ENCODE results near the gene TNFAIP8L3. TPM values are rescaled to one million over a fixed set of nuclear protein-coding genes. Genes with fewer than 3 reads are reported as not detected.

TNFAIP8L3 gene
- total and polyA plus RNA-seq, 2 of the 4 experiments (the other 2 are of a cell fraction), result 0.29 to 0.90 TPM

DNA sequence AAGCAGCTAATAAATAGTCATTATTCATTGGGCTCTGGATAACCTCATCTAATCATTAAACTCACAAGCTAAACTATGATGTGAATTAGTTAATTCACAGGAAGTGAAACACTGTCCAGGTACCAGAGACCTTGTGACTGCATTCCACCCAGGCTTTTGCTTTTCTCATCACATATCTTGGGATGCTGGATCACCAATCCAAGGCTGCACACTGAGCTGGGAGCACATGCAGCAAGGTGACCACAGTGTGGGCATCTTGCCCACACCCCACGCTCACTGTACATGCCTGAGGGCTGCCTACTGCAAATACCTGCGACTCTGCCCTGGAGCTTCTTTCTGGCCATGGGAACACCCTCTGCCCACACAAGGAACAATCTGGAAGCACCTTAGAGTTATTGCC lies 40.6 kb upstream of the TNFAIP8L3 start:
- Histone ChIP-seq H3K23ac (ENCODE audit: low read depth, low read length) (no peak overlapping the region), H3K27me3 (ENCODE audit: control insufficient read depth, insufficient read depth, low read length) (peaks cover 4% of the 10 kb centered on the region; the same call in 1 of the 2 replicates), H3K27ac (ENCODE audit: insufficient read depth, low read length) (no peak overlapping the region), H2BK120ac (ENCODE audit: low read depth, low read length) (no peak overlapping the region), H2AFZ (replicated peaks; ENCODE audit: low read length, poor library complexity) (no peak overlapping the region), H4K20me1 (ENCODE audit: insufficient read depth, low read length) (peaks cover 4% of the 10 kb centered on the region; the same call in 1 of the 2 replicates), H2BK20ac (ENCODE audit: low read depth, low read length) (no peak overlapping the region), H3K79me1 (ENCODE audit: low read depth in 1 of 2, low read length in 2 of 2) (no peaks in the 10 kb centered on the region), H2AK5ac (ENCODE audit: low read depth, low read length) (peak overlapping the region; percentile 8; the same call in 1 of the 2 replicates), H2BK5ac (ENCODE audit: low read depth, low read length, poor library complexity, severe bottlenecking) (no peak overlapping the region), H3K56ac (ENCODE audit: extremely low read depth, insufficient read depth, low read length) (no peak overlapping the region), H4K8ac (ENCODE audit: low read depth in 2 of 2, low read length in 2 of 2) (no peak overlapping the region), H3K14ac (replicated peaks; ENCODE audit: low read depth, low read length) (no peak overlapping the region), H3K4me3 (ENCODE audit: insufficient read depth, low read depth, low read length) (no peak overlapping the region), H2BK15ac (ENCODE audit: low read depth, low read length) (no peak overlapping the region), H3K4me2 (ENCODE audit: low read depth, low read length) (no peak overlapping the region), H3K36me3 (ENCODE audit: control insufficient read depth, insufficient read depth, low read length) (no peaks in the 10 kb centered on the region), H3K9ac (ENCODE audit: low read depth, low read length) (no peak overlapping the region), H3K9me1 (ENCODE audit: insufficient read depth, low read length) (peaks cover 10% of the 10 kb centered on the region), H4K5ac (ENCODE audit: low read depth, low read length) (no peak overlapping the region), H3K4ac (ENCODE audit: low read depth, low read length) (no peak overlapping the region), H3K4me1 (ENCODE audit: control insufficient read depth, insufficient read depth, low read length) (peaks cover 6% of the 10 kb centered on the region), H4K91ac (ENCODE audit: insufficient read depth, low read depth, low read length) (no peak overlapping the region), H3K9me3 (ENCODE audit: control insufficient read depth, insufficient read depth, low read length) (no peaks in the 10 kb centered on the region; the same call in 1 of the 2 replicates), H2AK9ac (replicated peaks; ENCODE audit: low read depth, low read length, poor library complexity) (no peak overlapping the region), H3K18ac (ENCODE audit: low read depth, low read length) (no peak overlapping the region)
- no TSS peak for BruUV-seq (replicated peaks)
- WGBS, 2 experiments (ENCODE audit: extremely low coverage in 2 of 2, insufficient read length in 1 of 2), result 100% methylated on average over 2 of the region's 2 CpGs; no CpG with 5 or more reads in 1 of the 2 experiments
- in situ Hi-C loops (cut with MboI; ENCODE audit: low sequenced_read_pairs), result no loop called here
- TF ChIP-seq, protein P1, sequence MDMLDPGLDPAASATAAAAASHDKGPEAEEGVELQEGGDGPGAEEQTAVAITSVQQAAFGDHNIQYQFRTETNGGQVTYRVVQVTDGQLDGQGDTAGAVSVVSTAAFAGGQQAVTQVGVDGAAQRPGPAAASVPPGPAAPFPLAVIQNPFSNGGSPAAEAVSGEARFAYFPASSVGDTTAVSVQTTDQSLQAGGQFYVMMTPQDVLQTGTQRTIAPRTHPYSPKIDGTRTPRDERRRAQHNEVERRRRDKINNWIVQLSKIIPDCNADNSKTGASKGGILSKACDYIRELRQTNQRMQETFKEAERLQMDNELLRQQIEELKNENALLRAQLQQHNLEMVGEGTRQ (IDR thresholded peaks at IDR 0.05; ENCODE audit: low read depth, low read length), result no peak
- DNase-seq, result no peak
- no peak for ATAC-seq (ENCODE audit: low read depth)
- POLR2A ChIA-PET (ENCODE audit: unreplicated experiment), result no interaction called here
- intact Hi-C loops (cut with micrococcal nuclease), result no loop called here
- dilution Hi-C loops (cut with HindIII; ENCODE audit: low sequenced_read_pairs, unreplicated experiment), result no loop called here
- CTCF ChIA-PET, result no interaction called here
